ENCODE measurements around the gene FAM219A. TPM values are rescaled to one million over a fixed set of nuclear protein-coding genes. Genes with fewer than 3 reads are reported as not detected.
"Not testable (repeated sequence)": the region's sequence is repeated elsewhere in the genome, so short reads cannot be mapped to it uniquely, and the experiment has no call there.

The FAM219A gene
- total RNA-seq, 1 donor from 2014 or later: 22.9 TPM

GRCh38 chr9:34440017-34440416 is 18.4 kb downstream of the FAM219A start:
- Histone ChIP-seq H3K36me3 (peaks cover 10% of the 10 kb centered on the region), H3K27ac (replicated peaks) (peak overlapping the region; percentile 78), H3K4me3 (no peak overlapping the region), H3K27me3 (ENCODE audit: low read depth) (no peaks in the 10 kb centered on the region), H3K4me1 (peaks cover 76% of the 10 kb centered on the region), H3K9me3 (replicated peaks) (no peaks in the 10 kb centered on the region)
- DNase-seq: no peak
- intact Hi-C loops (cut with micrococcal nuclease): no loop called here
- no peak for TF ChIP-seq CTCF (IDR thresholded peaks at IDR 0.05; ENCODE audit: borderline replicate concordance)

DNA sequence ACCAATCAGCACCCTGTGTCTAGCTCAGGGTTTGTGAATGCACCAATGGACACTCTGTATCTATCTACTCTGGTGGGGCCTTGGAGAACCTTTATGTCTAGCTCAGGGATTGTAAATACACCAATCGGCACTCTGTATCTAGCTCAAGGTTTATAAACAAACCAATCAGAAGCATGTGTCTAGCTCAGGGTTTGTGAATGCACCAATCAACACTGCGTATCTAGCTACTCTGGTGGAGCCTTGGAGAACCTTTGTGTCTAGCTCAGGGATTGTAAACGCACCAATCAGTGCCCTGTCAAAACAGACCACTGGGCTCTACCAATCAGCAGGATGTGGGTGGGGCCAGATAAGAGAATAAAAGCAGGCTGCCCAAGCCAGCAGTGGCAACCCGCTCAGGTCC is 19.9 kb downstream of the FAM219A start:
- intact Hi-C loops (cut with micrococcal nuclease): loop anchor here (5.0 kb wide), 1 partner anchor 64 kb away; no protein-coding TSS in a partner anchor
- Histone ChIP-seq H3K36me3 (peaks cover 10% of the 10 kb centered on the region), H3K4me1 (peaks cover 60% of the 10 kb centered on the region)
- not testable (repeated sequence) for H3K27me3 ChIP-seq (ENCODE audit: low read depth); H3K4me3 ChIP-seq; H3K27ac ChIP-seq (replicated peaks); H3K9me3 ChIP-seq (replicated peaks); DNase-seq

GRCh38 chr9:34437926-34438307 is 20.5 kb downstream of the FAM219A start:
- H3K4me3 ChIP-seq; H3K27me3 ChIP-seq (ENCODE audit: low read depth); H3K9me3 ChIP-seq (replicated peaks); H3K27ac ChIP-seq (replicated peaks); DNase-seq: not testable (repeated sequence)
- Histone ChIP-seq H3K4me1 (peaks cover 55% of the 10 kb centered on the region), H3K36me3 (peaks cover 10% of the 10 kb centered on the region)
- intact Hi-C loops (cut with micrococcal nuclease): loop anchor here (5.0 kb wide), 1 partner anchor 64 kb away; no protein-coding TSS in a partner anchor

DNA sequence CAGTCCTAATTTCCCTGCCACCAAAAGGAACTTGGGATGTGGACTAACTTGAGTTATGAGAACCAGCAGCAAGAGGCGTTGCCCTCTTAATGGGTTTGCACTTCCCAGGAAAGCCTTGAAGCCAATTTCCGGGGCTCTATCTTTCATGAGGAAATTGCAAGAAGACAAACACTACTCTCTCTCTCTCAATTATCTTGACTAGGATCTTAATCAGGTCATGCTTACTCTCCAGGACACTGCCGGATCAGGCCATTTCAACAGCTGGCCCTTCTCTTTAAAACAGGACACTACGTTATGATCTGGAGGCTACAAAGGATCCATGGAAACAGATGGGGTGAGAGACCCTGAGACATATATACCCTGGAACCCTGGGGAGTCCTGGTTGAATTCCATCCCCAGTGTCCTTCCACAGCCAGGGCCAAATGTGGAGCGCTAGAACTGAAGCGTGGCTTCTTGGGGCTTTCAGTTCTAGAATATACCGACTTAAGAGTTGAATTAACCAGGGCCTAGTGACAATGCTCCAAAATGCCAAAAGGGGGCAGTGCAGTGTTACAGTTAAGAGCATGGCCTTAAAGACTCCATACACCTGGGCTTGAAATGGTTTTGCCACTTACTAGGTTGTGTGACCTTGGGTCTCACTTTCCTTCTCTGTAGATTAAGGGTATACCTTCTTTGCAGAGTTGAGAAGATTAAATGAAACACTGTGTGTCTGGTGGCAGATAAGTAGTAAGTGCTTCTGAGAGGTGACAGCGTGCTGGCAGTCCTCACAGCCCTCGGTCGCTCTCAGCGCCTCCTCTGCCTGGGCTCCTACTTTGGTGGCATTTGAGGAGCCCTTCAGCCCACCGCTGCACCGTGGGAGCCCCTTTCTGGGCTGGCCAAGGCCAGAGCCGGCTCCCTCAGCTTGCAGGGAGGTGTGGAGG is 21.1 kb downstream of the FAM219A start:
- DNase-seq: peak; percentile 24

DNA sequence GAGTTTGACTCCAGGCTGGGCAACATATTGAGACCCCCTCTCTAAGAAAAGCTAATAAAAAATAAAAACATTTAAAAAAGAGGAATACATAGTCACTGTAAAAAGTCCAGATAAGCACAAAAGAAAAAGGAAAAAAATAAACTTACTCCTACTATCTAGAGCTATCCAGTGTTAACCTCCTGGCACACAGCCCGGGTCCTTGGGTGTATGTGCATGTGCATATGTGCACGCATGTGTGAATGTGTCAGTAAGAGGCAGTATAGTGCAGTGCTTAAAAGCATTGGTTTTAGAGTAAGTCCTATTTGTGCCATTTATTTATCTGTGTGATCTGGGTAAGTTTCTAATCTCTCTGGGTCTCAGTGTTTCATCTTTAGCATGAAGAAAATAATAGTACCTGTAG is 26.7 kb downstream of the FAM219A start:
- peaks cover 8% of the 10 kb centered on the region for H3K36me3 ChIP-seq
- no peaks in the 10 kb centered on the region for H3K27me3 ChIP-seq (ENCODE audit: low read depth)
- intact Hi-C loops (cut with micrococcal nuclease): no loop called here
- no peak overlapping the region for H3K4me3 ChIP-seq
- H3K27ac ChIP-seq (replicated peaks): no peak overlapping the region
- no peak for TF ChIP-seq CTCF (IDR thresholded peaks at IDR 0.05; ENCODE audit: borderline replicate concordance)
- H3K9me3 ChIP-seq (replicated peaks): no peaks in the 10 kb centered on the region
- H3K4me1 ChIP-seq: peaks cover 46% of the 10 kb centered on the region
- no peak for DNase-seq

More for the DNA sequence above, 21.1 kb downstream of the FAM219A start:
- intact Hi-C loops (cut with micrococcal nuclease): loop anchor here (5.0 kb wide), 1 partner anchor 65 kb away; no protein-coding TSS in a partner anchor
- Histone ChIP-seq H3K4me3 (no peak overlapping the region), H3K9me3 (replicated peaks) (no peaks in the 10 kb centered on the region), H3K27me3 (ENCODE audit: low read depth) (no peaks in the 10 kb centered on the region), H3K4me1 (peaks cover 50% of the 10 kb centered on the region), H3K36me3 (peaks cover 10% of the 10 kb centered on the region), H3K27ac (replicated peaks) (peak overlapping the region; percentile 13)
- peak; percentile 85 for TF ChIP-seq CTCF (IDR thresholded peaks at IDR 0.05; ENCODE audit: borderline replicate concordance)

DNA sequence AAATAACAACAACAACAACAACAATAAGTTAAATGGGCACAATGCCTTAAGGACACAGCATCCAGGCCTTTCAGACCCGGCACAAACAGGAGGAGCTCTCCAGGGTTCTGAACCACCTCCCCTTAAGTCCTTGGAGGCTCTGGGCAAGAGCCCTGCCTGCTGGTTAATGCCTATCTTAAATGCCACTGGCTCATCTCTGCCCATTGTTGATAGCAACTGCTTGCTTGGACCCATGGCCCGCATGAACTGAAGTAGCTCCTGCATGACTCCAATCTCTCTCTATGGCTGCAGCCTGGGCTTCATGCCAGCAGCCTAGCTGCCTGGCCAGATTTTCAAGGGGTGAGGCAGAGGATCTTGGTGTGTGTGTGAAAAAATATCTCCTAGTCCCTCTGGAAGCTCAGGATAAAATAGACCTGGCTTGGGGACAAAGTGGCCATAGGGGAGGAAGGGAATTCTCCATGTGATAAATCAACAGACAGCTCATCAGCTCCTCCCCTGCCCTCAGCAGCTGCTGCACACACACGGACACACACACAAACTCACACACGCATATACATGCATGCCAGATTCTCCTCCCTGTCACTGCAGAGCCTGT is 27.4 kb downstream of the FAM219A start:
- Histone ChIP-seq H3K4me1 (peaks cover 44% of the 10 kb centered on the region), H3K36me3 (peaks cover 8% of the 10 kb centered on the region), H3K27me3 (ENCODE audit: low read depth) (no peaks in the 10 kb centered on the region), H3K4me3 (no peak overlapping the region), H3K27ac (replicated peaks) (peak overlapping the region; percentile 24), H3K9me3 (replicated peaks) (no peaks in the 10 kb centered on the region)
- intact Hi-C loops (cut with micrococcal nuclease): no loop called here
- no peak for TF ChIP-seq CTCF (IDR thresholded peaks at IDR 0.05; ENCODE audit: borderline replicate concordance)
- DNase-seq: peak; percentile 83
